HL-60 (cell line): ENCODE measurements around the gene RAB25.
"Not testable (repeated sequence)": the region's sequence is repeated elsewhere in the genome, so short reads cannot be mapped to it uniquely, and the experiment has no call there.

ENCODE experiments used
- DNase-seq, 2 experiments: peaks; one replicate each; pipeline ENCODE4 v3.0.0-alpha.2; 2010 to 2020; ENCODE audit warnings: low read depth in 1 of 2, low spot score in 1 of 2
- H3K27ac ChIP-seq: fragments of 250-450 bp; sonication (Bioruptor Pico); replicated peaks from 2 replicates; pipeline ENCODE4 v1.5.1; 2020; ENCODE audit warnings: mild to moderate bottlenecking, moderate library complexity
- H3K27me3 ChIP-seq: fragments of 250-450 bp; sonication (Bioruptor Pico); 2 replicates; pipeline ENCODE4 v1.5.1; 2021; ENCODE audit warnings: mild to moderate bottlenecking, moderate library complexity; ENCODE audit not compliant: insufficient read depth, poor library complexity, severe bottlenecking
- H3K4me3 ChIP-seq: replicated peaks from 2 replicates; pipeline ENCODE4 v1.5.1; 2011; ENCODE audit warnings: mild to moderate bottlenecking, control low read depth, low read length; ENCODE audit not compliant: insufficient read depth
- GABPA ChIP-seq: IDR thresholded peaks from 2 replicates; pipeline ENCODE4 v1.6.1; 2012; ENCODE audit warnings: low read depth
- POLR2AphosphoS5 ChIP-seq: IDR thresholded peaks from 2 replicates; pipeline ENCODE4 v1.6.1; 2012; ENCODE audit warnings: low read depth
- SPI1 ChIP-seq: IDR thresholded peaks from 2 replicates; pipeline ENCODE4 v1.6.1; 2012; ENCODE audit warnings: low read depth, mild to moderate bottlenecking, borderline replicate concordance
- TF ChIP-seq, protein P1 (sequence below): IDR thresholded peaks from 2 replicates; pipeline ENCODE4 v1.6.1; 2012; ENCODE audit warnings: low read depth; ENCODE audit not compliant: insufficient replicate concordance
- TF ChIP-seq, protein P2 (sequence below): IDR thresholded peaks from one replicate; pipeline ENCODE4 v1.5.1; 2011; ENCODE audit warnings: low read length, control low read depth, inconsistent platforms; ENCODE audit not compliant: insufficient read depth

Gene RAB25

DNA sequence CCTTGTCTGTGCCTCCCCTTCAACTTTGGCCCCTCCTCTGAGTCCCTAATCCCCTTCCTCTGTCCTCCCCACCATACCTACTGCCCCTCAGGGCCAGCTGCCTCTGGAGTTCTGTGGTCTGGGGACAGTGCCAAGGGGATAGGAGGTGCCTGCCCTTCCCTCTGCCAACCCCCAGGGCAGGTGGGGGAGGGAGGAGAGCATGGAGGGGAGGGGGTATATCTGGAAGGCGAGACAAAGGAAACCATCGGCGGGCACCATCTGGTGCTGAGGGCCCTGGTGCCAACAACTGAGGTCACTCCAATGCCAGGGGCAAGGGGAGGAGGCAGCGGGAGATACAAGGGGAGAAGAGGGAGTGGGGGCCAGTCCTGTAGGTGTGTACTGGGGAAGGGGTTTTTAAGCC lies 9.6 kb downstream of the RAB25 start:
- Histone ChIP-seq H3K27me3 (no peaks in the 10 kb centered on the region), H3K4me3 (no peak overlapping the region), H3K27ac (no peak overlapping the region)
- no peak for DNase-seq
- TF ChIP-seq, protein P1, sequence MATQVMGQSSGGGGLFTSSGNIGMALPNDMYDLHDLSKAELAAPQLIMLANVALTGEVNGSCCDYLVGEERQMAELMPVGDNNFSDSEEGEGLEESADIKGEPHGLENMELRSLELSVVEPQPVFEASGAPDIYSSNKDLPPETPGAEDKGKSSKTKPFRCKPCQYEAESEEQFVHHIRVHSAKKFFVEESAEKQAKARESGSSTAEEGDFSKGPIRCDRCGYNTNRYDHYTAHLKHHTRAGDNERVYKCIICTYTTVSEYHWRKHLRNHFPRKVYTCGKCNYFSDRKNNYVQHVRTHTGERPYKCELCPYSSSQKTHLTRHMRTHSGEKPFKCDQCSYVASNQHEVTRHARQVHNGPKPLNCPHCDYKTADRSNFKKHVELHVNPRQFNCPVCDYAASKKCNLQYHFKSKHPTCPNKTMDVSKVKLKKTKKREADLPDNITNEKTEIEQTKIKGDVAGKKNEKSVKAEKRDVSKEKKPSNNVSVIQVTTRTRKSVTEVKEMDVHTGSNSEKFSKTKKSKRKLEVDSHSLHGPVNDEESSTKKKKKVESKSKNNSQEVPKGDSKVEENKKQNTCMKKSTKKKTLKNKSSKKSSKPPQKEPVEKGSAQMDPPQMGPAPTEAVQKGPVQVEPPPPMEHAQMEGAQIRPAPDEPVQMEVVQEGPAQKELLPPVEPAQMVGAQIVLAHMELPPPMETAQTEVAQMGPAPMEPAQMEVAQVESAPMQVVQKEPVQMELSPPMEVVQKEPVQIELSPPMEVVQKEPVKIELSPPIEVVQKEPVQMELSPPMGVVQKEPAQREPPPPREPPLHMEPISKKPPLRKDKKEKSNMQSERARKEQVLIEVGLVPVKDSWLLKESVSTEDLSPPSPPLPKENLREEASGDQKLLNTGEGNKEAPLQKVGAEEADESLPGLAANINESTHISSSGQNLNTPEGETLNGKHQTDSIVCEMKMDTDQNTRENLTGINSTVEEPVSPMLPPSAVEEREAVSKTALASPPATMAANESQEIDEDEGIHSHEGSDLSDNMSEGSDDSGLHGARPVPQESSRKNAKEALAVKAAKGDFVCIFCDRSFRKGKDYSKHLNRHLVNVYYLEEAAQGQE = no peak
- TF ChIP-seq, protein P2, sequence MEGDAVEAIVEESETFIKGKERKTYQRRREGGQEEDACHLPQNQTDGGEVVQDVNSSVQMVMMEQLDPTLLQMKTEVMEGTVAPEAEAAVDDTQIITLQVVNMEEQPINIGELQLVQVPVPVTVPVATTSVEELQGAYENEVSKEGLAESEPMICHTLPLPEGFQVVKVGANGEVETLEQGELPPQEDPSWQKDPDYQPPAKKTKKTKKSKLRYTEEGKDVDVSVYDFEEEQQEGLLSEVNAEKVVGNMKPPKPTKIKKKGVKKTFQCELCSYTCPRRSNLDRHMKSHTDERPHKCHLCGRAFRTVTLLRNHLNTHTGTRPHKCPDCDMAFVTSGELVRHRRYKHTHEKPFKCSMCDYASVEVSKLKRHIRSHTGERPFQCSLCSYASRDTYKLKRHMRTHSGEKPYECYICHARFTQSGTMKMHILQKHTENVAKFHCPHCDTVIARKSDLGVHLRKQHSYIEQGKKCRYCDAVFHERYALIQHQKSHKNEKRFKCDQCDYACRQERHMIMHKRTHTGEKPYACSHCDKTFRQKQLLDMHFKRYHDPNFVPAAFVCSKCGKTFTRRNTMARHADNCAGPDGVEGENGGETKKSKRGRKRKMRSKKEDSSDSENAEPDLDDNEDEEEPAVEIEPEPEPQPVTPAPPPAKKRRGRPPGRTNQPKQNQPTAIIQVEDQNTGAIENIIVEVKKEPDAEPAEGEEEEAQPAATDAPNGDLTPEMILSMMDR = no peak
- TF ChIP-seq GABPA (no peak), SPI1 (no peak), POLR2AphosphoS5 (no peak)

DNA sequence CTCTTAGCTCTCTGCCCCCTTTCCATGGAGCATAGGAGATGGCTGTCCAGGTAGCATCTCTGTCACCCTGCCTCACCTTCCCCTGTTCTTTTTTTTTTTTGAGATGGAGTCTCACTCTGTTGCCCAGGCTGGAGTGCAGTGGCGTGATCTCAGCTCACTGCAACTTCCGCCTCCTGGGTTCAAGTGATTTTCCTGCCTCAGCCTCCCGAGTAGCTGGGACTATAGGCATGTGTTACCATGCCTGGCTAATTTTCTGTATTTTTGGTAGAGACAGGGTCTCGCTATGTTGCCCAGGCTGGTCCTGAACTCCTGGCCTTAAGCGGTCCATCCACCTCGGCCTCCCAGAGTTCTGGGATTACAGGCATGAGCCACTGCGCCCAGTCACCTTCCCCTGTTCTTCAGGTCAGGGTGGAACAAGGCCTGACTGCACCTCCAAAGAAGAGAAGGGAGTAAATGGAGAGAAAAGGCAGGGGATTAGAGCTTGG lies 10.4 kb downstream of the RAB25 start:
- not testable (repeated sequence) for DNase-seq, H3K27ac ChIP-seq

DNA sequence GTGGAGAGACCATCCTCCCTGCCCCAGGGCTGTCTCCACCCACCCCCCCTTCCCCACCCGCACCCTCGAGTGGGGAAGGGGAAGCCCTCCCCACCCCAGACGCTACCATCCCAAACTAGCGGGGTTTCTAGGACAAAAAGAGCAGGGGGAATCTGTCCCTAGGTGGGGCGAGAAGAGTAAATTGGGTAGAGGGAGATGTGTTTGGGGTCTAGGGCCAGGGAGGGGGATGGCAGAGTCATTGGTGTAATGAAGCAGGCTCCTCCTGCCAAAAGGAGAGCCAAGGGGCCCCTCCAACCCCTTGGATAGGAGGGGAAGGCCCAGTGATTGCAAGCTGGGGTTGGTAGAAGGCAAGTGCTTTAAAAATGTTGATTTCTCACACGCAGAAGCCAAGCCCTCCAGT lies 11.3 kb downstream of the RAB25 start:
- Histone ChIP-seq H3K4me3 (no peak overlapping the region), H3K27ac (no peak overlapping the region), H3K27me3 (no peaks in the 10 kb centered on the region)
- DNase-seq = no peak
- TF ChIP-seq SPI1 = no peak
- TF ChIP-seq POLR2AphosphoS5 = no peak
- TF ChIP-seq, protein P2 = no peak
- TF ChIP-seq, protein P1 = no peak
- no peak for TF ChIP-seq GABPA

More for the DNA sequence above, 10.4 kb downstream of the RAB25 start:
- not testable (repeated sequence) for H3K4me3 ChIP-seq, H3K27me3 ChIP-seq

DNA sequence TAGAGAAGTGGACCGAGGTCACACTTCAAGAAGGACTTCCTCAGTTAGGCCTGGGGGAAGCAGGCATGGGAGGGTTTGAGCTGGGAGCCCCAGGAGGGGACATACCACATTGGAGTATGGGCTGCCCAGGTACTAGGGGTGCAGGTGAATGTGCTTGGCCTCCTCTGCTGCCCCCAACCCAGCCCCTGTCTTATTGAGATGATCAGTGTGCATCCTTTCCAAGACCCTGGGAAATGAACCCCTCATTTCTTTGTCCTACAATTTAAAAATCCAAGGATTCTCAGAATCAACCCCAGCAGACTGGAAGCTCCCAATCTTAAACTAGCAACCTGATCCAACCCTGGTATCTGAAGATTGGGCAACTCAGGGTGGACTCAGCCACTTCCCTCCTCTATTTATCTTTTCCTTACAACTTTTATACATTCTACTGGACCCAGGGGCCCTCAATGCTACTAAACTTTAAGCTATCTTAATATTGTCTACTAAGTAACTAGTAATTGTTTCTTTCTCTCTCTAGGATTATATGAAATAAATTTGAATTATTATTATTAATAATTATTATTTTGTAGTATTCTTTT lies 12.2 kb downstream of the RAB25 start:
- no peak overlapping the region for H3K4me3 ChIP-seq
- DNase-seq = no peak
- TF ChIP-seq, protein P1 = no peak
- TF ChIP-seq SPI1 (no peak; the same call in 1 of the 2 replicates), POLR2AphosphoS5 (no peak), GABPA (no peak)
- TF ChIP-seq, protein P2 = no peak
- no peaks in the 10 kb centered on the region for H3K27me3 ChIP-seq
- no peak overlapping the region for H3K27ac ChIP-seq
